Right lobe of liver (tissue), 4 donors: ENCODE measurements around the gene GFER.
"Not testable (repeated sequence)": the region's sequence is repeated elsewhere in the genome, so short reads cannot be mapped to it uniquely, and the experiment has no call there.

Experiments used
- CTCF ChIP-seq, 4 donors: fragments of 200-600 bp in 3 of 4; fragments of 450-650 bp in 1 of 4; IDR thresholded peaks; one replicate each; pipeline versions ENCODE4 v1.5.1 to v1.8.0; 2016 to 2022; ENCODE audit warnings: antibody characterized with exemption in 4 of 4, mild to moderate bottlenecking in 2 of 4
- POLR2A ChIP-seq: fragments of 450-650 bp; IDR thresholded peaks from one replicate; pipeline ENCODE4 v1.6.1; 2017; ENCODE audit warnings: antibody characterized with exemption, mild to moderate bottlenecking
- donor health status: DM: no; HTN: no; CAD: no.
- donor health status: DM: no; HTN: no; CAD: no.
- donor health status: DM: no; HTN: yes; CAD: no.

- TF ChIP-seq POLR2A; CTCF (IDR thresholded peaks at IDR 0.05): not testable (repeated sequence)
These were observed 21.5 kb upstream of the GFER start for GRCh38 chr16:1962161-1963153.
